ENCODE measurements around the gene SPEM1.

SPEM1 gene

DNA sequence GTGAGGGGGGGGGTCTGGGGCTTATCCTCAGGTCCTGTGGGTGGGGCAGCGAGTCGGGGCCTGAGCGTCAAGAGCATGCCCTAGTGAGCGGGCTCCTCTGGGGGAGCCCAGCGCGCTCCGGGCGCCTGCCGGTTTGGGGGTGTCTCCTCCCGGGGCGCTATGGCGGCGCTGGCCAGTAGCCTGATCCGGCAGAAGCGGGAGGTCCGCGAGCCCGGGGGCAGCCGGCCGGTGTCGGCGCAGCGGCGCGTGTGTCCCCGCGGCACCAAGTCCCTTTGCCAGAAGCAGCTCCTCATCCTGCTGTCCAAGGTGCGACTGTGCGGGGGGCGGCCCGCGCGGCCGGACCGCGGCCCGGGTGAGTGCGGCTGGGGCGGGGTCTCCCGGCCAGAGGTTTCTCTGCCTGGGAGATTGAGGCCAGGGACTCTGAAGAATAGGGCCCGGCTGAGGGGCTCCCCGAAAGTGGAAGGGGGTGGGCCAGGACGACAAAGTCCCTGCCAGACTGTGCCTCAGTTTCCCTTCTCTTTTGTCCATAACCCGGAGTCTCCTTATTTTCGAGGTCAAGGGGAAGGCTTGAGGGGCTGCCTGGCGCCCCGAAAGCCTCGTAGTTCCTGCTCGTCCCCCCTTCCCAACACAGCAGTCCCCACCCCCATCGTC, 19.5 kb downstream of the SPEM1 start, which contains the start of gene FGF11:
FGF11 (plus strand) TSS at position 51 of the 651 bp plus-strand sequence; CDS start at position 160, 109 bp downstream.
- DNase-seq (ENCODE audit: low read depth in 1 of 2, low spot score in 1 of 2), result no peak

DNA sequence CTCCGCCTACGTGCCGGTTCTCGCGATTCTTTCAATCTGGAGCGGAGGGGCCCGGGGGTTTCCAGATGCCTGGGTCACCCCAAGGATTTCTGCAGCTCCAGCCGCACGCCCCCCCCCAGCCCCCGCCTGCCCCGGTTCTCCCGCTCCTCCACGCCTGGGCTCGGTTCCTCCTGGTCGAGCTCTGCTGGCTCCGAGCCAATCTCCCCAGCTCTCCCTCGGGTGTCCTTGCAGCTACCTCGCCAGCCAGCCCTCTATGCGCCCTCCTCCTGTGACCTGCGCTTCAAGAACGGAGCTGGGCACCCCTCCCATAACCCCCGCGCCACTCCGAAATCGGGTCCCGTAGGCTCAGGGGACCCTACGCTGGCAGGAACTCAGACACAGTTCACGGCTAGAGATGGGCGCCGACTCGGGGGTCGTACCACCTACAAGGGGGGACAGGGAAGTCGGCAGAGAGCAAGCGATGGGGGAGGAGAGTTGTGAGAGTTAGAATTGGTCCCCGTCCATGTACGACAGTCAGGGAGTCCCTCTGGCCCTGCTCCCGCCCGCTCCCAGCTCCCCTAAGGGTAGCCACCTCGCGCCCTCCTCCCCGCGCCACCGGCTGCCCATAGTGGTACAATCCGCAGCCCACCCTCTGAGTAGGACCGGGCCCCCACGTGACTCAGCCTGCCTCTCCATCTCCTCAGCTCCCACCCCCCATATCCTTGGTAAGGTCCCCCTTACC, 20.1 kb downstream of the SPEM1 start:
- DNase-seq (ENCODE audit: low read depth in 1 of 2, low spot score in 1 of 2), result no peak

DNA sequence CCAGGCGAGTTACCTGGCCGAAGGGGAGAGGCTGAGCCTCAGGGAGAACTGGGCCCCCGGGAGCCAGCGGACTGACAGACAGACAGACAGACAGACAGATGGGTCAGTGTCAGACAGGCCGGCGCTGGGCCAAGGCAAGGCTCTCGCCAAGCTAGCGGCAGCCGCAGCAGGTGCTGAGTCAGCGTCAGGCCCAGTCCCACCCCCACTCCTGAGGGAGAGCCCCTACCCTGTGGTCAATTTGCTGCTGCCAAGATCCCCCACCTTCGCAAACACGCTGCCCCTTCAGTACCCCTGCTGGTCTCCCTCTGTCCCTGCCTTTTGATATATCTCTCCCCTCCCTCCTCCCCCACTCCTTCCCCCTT, 20.7 kb downstream of the SPEM1 start:
- no peak for DNase-seq (ENCODE audit: low read depth in 1 of 2, low spot score in 1 of 2)

DNA sequence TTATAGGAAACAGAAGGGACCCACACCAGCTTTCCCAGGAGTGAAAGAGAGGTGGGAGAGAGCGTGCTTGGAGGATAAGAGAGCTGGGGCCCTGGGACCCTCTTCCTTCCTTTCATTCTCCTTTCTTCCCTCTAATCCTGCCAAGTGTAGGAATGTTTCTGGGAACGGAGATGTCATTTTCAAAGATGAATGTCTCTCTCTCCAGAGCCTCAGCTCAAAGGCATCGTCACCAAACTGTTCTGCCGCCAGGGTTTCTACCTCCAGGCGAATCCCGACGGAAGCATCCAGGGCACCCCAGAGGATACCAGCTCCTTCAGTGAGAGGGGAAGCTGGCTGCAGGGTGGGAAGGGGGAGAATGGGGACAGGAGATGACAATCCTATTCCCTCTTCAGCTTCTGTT, 21.1 kb downstream of the SPEM1 start:
- no peak for DNase-seq (ENCODE audit: low read depth in 1 of 2, low spot score in 1 of 2)

DNA sequence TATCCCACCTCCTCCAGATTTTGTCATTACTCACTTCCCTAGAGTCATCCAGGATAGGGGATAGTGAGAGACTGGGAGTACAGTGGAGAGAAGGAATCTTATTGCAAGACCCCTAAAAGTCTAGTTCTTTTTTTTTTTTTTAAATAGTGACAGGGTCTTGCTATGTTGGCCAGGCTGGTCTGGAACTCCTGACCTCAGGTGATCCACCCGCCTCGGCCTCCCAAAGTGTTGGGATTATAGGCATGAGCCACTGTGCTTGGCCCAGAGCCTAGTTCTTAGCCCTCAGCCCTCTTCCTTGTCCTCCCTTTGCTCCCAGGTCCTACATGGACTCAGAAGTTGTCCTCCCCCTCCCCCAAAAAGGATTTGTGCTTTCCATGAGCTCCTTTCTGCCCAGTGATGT, 22.0 kb downstream of the SPEM1 start:
- DNase-seq (ENCODE audit: low read depth in 1 of 2, low spot score in 1 of 2), result no peak

DNA sequence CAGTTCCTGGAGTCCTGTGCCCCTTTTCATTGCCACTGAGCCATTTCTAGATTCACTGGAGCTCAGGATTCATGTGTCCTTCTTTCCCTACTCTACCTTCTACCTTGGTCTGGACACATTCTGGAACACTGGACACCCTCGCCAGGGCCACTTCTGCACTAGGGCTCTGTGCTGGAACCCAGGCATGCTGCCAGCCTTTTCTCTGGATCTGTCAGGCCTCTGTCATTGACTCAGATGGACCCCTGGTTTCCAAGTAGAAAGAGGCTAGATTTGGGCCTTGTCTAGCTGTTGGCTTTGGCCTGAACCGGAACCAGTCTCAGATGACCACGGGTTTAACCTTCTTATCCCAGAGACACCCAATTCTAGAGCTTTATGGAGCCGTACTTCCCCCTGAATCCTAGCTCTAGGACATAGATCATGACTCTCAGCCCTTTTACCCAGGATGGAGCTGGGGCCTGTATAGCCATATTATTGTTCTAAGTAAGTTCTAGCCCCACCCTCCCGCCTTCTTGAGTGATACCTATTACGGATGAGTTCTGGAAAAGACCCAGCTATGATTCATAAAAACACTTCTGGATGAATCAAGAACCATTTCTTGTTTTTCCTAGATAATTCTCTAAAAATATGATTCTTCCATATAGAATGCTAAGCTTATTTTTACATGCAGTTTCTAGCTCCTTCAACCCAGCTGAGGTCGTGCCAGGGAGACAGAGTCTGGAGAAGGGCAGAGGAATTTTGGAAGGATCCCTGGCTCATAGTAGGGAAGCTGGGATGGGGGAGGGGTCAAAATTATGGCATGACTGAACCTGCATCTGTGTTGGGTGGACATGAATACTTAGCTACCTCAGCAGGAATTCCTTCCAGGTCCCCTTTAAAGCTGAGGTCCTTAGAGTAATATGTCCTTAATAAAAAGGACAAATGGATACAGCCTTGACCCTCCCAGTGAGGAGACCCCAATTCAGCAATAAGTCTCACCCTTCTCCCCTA, 23.7 kb downstream of the SPEM1 start:
- no peak for DNase-seq (ENCODE audit: low read depth in 1 of 2, low spot score in 1 of 2)

DNA sequence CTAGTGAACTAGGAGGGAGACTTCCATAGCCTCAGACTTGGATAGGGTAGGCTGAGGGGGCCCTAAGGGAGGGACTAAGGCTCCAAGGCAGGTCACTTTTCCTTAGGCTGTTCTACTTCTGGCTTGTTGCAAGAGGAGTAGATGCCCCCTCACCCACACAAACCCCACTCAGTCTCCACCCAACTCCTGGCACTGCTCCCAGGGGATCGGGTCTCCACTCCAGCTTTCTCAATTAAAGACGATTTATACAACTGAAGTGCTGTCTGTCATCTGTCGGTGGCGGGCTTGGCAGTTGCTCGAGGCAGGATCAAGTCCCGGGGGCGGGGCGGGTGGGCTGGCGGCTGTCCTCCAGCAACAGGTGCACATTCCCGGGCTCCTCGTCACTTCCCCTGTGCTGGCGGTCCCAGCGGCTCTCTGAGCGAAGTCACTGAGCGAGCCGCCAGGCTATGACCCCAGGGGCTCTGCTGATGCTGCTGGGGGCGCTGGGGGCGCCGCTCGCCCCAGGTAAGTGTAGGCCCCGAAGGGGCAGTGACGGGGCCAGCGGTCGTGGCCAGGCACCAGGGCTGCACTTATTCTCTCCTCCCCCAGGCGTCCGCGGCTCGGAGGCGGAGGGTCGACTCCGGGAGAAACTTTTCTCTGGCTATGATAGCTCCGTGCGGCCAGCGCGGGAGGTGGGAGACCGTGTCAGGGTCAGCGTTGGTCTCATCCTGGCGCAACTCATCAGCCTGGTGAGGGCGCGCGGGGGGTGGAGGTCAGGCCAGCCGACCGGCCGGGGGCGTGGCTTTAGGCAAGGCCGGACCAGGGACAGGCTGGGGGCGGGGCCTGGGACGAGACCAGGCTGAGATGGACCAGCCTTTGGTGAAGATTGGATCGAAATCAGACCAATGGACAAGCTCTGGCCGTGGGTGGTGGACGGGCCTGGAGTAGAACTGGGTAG, 24.8 kb downstream of the SPEM1 start, which contains the start of gene CHRNB1:
CHRNB1 (plus strand) TSS at position 380 of the 937 bp plus-strand sequence; CDS start at position 447, 67 bp downstream.
- no peak for DNase-seq (ENCODE audit: low read depth in 1 of 2, low spot score in 1 of 2)

DNA sequence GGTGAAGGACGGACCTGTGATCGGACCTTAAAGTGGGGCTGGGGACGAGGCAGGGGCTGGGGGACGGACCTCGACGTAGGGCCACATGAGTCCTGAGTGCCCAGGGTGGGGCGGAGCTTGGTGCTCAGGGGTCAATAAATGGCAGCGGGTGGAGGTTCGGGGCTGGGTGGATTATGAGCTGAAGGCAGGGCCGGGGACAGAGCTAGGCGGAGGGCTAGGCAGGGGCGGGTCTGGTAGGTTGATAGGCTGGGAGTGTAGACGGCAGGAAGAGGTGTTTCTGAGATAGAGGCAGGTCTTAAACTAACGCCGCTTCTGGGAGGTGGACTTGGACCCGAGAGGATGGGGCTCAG, 25.5 kb downstream of the SPEM1 start:
- no peak for DNase-seq (ENCODE audit: low read depth in 1 of 2, low spot score in 1 of 2)

DNA sequence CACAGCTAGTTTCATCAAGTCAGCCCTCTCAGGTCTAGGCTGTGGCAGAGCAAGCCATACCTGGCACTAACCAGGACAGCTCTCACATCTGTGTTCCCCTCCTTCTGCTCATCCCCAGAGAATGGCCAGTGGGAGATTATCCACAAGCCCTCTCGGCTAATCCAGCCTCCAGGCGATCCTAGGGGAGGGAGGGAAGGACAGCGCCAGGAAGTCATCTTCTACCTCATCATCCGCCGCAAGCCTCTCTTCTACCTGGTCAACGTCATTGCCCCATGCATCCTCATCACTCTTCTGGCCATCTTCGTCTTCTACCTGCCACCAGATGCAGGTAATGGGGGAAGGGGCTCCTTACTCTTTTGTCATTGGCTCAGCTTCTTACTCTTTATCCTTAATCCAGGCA, 28.3 kb downstream of the SPEM1 start:
- no peak for DNase-seq (ENCODE audit: low read depth in 1 of 2, low spot score in 1 of 2)

DNA sequence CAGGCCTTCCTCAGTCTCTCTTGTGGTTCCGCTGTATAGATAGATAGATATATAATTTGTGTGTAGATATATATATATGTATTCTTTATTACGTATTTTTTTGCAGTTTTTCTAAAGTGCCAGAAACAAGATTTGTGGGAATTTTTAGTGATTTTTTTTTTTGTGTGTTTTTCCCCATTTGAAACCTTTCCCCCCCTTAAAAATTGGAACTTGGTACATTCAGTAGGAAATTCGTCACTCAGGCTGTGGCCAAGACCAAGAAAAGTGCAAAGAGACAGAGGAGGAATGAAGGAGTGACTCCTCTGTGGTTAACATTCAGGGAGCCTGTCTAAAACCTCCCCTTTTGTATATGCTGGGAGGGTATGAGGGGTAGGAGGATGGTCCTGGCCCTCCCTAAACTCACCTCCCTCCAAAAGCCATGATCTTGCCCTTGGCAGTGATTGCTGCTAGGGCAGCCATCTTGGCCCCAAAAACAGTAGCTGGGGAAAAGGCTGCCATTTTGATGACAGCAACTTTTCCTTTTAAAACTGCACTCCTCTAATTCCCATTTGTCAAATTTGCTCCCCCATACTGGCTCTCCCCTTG, 39.9 kb downstream of the SPEM1 start:
- DNase-seq (ENCODE audit: low read depth in 1 of 2, low spot score in 1 of 2), result no peak

DNA sequence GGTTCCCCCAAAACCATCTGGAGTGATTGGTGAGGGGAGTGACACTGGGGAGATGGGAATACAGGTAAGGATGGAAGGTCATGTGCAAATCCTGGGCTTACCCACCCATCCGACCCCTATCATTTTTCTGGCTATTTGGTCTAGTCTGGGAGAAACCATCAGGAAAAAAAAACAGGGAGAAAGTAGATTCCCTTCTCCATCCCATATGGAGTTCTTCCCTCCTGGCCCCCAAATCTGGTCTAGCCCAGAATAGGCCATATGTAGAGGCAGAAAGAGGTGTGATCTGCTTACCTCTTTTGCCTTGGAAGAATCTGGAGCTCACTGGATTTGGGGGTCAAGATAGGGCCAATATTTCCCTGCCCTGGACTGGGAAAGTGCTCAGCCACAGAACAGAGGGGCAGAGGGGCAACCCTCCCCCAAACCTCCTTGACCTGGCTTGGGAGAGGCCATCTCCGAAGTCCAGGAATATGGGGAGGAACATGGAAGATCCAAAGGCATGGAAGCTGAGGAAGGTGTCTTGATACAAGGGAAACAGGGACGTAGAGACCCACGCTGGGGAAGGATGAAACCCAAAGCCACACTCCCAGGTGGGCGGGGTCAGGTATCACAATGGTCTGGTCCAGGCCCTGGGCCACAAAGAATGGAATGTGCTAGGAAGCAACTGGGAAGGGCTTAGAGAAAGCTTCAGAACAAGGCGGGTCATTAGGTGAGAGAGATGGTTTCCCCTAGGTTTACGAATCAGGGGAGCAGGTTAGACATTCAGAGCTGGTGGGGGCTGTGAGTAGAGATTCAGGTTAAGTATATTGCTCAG, 40.9 kb downstream of the SPEM1 start:
- DNase-seq (ENCODE audit: low read depth in 1 of 2, low spot score in 1 of 2), result no peak

DNA sequence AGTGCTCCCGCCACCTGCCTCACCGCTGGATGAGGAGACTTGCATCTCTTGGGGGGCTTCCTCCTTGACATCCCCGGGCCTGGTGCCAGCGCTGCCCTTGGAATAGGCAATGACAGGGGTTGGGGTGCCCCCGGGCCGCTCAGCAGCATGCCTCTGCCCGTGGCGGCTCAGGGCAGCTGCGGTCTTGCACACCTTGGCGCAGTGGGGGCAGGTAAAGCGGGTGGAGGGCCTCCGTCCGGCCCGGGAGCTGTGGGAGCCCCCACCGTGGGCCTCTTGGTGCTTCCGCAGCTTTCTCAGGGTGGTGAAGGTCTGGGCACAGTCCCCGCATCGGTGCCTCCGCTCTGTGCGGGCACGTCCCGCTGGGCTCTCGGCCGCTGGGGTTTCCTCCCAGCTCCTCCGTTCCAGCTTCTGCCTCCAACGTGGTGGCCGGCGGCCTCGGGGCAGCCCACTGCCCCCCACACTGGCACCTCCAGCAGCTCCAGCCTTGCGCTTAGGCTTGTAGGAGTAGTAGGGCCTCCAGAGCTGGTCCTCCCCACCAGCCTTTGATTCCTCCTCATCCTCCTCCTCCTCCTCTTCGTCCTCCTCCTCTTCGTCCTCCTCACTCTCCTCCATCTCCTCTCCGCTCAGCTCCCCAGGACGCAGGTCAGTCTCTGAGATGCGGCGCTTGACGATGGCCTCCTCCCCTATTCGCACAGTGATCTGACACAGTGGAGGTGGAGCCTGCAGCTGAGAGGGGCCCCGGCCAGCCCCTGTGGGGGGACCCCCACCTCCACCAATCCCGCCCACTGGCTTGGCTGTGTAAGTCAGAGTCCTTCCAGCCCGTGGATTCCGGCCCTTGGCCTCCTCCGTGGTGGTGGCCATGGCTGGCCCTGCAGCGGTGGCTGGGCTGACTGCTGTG, 42.6 kb downstream of the SPEM1 start:
- DNase-seq (ENCODE audit: low read depth in 1 of 2, low spot score in 1 of 2), result no peak

DNA sequence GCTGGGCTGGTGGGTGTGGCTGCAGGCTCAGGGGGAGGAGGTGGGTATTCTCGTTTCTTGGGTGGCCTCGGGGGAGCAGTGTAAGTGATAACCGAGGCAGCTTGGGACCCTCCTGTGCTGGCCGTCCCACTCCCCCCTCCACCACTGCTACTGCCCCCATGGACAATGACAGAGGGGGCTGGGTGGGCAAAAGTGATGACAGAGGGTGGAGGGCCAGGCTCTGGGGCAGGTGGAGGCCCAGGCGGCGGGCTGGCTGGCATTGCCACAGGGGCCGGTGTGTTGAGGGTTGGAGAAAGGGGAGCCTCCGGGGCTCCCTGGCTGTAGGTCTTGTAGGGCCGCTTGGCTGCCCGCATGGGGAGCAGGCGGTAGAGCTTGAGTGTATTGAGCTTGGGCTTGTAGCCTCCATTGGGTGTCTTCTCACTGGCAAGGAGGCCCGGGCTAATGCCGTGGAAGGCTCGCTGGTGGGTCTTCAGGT, 43.3 kb downstream of the SPEM1 start:
- no peak for DNase-seq (ENCODE audit: low read depth in 1 of 2, low spot score in 1 of 2)

DNA sequence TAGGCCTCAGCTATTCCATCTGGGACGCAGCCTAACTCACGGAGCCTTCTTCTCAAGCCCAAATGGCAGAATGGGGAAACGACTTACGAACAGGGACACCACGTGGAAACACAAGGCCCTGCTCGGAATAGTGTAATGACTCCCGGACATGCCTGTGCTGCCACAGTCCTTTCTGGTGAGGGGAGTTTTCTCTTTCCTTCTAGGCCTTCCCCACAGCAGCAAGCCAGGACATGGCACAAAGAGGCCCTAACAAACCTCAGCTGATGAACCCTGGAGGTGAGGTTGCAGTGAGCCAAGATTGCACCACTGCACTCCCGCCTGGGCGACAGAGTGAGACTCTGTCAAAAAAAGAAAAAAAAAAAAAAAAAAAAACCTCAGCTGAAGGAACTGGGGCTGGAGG, 44.0 kb downstream of the SPEM1 start:
- no peak for DNase-seq (ENCODE audit: low read depth in 1 of 2, low spot score in 1 of 2)

DNA sequence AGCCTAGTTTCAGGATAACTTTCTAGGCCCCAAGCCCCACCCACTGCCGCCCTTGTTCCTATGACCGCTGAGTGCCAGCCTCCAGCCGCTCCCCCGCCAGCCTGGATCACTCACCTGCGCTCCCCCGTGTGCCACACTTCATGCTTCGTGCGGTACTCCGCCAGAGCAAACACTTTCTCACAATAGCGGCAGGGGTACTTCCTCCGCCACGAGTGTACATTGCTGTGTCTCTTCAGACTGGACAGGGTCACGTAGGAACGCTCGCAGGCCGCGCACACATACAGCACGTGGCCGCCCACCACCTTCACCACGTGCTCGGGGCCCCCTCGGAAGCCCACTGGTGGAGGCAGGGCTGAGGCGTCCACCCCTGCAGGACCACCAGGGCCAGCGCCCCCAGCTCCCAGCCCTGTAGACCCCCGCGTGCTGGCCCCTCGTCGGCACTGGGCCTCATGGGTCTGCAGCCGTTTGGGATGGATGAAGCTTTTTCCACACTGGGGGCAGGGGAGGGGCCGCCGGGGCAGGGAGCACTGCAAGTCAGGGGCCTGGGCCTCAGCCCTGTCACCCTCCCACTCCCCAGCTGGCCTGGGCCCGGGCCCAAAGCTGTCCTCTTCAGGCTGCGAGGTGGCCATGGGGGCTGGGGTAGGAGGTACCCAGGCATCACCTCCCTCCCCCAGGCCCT, 45.6 kb downstream of the SPEM1 start:
- no peak for DNase-seq (ENCODE audit: low read depth in 1 of 2, low spot score in 1 of 2)

DNA sequence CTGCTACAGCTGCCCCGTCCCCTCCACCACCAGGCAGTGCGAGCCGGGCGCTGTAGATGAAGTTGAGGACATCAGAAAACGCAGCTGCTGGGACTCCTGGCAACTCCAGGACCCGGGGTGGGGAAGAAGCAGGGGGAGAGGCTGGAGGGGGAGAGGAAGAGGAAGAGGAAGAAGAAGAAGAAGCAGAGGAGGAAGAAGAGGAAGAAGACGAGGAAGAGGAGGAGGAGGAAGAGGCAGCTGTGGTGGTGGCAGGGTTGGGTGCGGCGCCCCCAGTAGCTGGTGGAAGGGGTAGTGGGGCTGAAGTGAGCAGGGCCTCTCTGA, 46.2 kb downstream of the SPEM1 start:
- no peak for DNase-seq (ENCODE audit: low read depth in 1 of 2, low spot score in 1 of 2)

DNA sequence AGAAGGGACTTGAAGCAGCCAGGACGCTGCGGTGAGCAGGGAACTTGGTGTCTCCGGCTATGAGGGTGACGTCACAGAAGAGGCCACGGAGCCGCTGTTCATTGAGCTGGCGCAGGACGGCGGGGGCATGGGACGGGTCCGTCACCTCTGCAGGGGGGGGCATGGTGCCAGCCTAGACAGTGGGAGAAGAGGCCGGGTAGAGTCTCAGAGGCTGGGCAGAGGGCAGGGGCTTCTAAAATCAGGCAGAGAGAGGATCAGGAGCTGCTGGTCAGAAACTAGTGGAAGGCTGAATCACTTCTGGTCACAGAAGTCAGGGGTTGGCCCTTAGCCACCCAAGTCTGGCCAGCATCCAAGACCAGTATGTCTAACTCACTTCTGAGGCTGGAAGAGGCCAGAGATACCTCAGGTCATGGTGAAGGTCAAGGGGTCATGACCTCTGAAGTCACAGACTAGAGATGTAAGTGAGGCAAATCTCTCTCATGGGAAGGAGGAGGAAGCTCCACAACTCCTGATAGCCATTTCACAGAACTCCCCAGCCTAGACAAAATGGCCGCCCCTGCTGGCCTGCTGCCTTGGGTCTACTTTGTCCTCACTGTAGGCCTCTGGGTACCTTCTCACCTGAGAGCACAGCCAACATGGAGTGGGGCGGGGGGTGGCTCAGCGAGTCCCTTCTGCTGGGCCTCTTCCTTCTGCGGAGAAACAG, 46.7 kb downstream of the SPEM1 start:
- DNase-seq (ENCODE audit: low read depth in 1 of 2, low spot score in 1 of 2), result no peak
